GM18951 (cell line): ENCODE measurements around the gene MOGAT2.

Experiments
- POLR2A ChIP-seq: IDR thresholded peaks from 4 replicates; pipeline ENCODE4 v1.6.1; 2011; ENCODE audit warnings: mild to moderate bottlenecking; ENCODE audit not compliant: insufficient read length, insufficient read depth; ENCODE audit errors: extremely low read depth
- in situ Hi-C: fragments of 300-500 bp; cut with MboI; formaldehyde crosslinking; loops from one replicate; pipeline ENCODE4 v1.12.0; 2022; ENCODE audit warnings: low sequenced_read_pairs, mixed read lengths, inconsistent platforms; ENCODE audit not compliant: unreplicated experiment

The MOGAT2 gene

DNA sequence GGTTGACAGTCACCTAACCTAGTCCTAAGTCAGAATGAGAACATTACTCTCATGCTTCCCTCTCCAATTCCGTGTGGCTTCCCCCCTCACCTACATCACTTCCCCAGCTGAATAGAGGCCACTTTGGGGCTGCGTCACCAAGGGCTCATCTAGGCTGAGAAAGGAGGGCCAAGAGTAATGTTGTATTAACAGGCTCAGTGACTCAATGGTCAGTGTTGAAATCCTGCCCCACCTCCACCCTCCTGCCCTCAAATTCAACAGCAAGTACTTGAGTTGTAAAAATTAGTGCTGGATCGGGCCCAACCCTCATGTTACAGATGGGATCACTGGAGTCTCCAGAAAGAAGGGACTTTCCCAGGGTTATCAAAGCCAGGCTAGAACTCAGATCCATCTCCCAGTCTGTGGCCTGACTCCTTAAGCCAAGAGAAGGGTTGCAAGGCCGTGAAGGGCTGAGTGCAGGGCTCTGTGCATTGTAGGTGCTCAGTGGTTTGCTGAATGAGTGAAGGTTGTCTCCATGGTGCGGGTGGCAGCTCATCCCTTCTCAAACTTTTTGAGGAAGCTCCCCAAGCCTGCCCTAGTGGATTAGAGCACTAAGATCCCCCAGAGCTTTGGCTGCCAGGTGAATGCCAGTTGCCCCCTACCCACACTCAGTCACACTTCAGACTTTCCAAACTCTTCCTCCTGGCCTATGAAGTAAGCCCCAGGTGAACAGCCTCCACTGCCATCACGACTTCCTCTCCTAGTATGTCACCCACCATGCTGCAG lies 54.2 kb downstream of the MOGAT2 start:
- no peak for TF ChIP-seq POLR2A
- in situ Hi-C loops = no loop called here

DNA sequence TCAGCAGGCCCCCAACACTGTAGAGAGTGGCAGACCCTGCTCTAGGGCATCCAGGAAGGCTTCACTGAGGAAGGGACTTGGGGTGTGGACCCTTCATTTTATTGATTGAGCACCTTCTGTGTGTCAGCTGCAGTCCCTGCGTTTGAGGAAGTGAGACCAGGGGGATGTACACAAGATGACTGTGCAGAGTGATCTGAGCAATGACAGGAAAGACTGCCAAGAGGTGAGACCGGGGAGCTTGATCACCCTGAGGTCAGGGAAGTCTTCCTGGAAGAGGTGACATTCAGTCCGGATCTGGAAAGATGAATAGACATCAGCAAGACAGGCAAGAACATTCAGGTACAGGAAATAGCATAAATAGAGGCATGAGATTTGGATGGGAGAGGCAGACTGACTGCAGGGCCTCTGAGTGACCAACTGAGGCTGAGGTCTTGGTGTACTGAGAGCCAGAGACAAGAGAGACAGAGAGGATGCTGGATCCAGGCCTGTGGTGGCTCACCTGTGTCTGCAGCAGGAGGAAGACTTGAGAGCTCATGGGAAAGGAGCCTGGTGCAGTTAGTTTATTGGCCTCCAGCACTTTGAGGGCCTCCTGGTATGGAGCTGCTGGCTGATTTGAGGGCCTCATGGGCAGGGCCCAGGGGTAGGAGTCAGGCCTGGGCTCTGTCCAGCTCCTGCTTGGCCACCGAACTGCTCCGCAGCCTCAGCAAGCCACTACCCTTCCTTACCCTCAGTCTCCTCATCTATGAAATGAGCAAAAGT lies 56.1 kb downstream of the MOGAT2 start:
- no peak for TF ChIP-seq POLR2A
- in situ Hi-C loops = no loop called here

DNA sequence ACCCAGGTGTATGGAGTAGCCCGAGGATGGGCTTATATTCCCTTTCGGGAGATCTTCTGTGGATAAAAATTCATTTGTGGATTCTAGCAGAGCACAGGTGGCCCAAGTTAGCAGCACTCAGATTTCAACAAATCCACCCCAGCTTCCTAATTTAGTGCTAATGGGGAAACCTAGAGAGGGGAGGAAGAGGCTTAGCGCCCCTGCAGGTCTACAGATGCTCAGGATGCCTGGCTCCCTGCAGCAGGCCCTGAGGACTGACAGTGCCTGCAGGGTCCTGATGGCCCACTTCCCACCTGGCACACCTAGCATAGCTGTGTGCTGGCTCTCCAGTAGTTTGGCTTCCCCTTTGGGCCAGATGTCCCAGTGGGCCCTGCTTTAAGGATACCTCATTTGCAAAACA lies 57.4 kb downstream of the MOGAT2 start:
- no peak for TF ChIP-seq POLR2A
- in situ Hi-C loops = no loop called here

DNA sequence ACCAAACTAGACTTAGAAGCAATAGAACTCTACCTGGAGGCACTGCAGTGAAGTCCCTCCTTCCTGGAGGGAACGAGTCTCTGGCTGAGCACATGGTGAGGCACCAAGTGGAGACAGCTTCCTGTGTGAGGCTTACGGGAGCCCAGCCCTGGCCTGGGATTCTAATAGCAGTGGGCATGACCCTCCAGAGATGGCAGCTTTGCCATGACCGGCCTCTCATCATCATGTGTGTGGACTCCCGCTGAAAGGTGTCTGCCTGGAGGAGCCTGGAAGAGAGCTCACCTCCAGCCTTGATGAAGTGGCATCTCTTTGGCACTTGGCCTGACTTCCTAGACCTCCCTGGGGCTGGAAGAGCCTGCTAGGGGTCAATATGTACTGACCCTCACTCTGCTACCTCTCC lies 58.9 kb downstream of the MOGAT2 start:
- in situ Hi-C loops = no loop called here
- TF ChIP-seq POLR2A = no peak

- in situ Hi-C loops = no loop called here
- TF ChIP-seq POLR2A = no peak
These were observed 59.9 kb downstream of the MOGAT2 start for GRCh38 chr11:75777461-75778110.

DNA sequence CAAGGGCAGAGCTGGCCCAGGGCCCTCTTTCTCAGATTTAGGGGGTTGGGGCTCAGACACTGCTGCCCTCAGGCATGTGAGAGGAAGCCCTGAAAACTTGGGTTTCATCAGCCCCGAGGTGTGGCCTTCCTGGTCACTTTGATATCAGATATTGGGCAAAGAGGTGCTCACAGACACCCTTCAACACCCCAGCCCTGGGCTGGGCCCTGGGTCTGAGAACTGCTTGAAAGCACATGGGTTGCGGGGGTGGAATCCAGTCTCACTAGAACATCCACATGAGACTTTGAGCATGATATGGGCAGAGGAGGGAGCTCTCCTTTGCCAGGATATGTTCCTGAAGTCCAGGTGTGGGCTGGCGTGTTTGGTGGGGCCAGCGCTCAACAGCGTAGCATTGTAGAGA lies 61.3 kb downstream of the MOGAT2 start:
- in situ Hi-C loops = no loop called here

DNA sequence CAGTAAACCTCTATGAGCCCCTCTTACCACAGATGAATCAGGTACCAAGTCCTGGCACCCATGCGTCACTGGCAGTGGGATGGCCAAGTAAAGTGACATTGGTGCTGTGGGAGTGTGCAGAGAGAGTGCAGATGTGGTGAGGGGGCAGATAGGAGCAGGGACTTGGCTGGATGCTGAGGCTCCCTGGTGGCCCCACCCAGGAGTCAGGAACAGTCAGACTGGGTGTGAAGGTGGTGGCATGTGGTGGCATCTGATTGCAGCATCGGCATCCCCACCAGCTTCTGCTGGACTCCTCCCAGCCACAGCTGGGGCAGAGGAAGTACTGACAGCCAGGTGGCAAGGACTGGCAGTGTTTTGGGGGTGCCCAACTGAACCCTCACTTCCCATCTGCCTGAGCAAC lies 62.3 kb downstream of the MOGAT2 start:
- in situ Hi-C loops = no loop called here
- no peak for TF ChIP-seq POLR2A

More for the DNA sequence above, 61.3 kb downstream of the MOGAT2 start:
- TF ChIP-seq POLR2A = no peak

DNA sequence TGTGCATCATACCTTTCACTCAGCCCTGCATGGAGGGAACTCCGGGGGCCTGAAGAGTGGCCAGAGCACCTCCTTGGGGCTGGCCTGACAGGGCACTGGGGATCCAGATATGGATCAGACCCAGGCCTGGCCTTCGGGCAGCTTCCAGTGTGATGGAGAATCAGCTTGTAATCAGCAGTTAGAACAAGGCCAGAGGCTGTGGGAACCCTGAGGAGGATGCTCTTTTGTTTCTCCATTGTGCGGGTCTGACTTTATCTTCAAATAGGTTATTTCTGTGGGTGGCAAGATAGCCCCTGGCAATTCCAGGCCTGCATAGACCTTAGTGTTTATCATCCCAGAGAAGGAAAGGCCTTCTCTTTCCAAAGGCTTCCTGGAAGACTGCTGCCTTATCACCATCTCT lies 63.2 kb downstream of the MOGAT2 start:
- in situ Hi-C loops = no loop called here
- TF ChIP-seq POLR2A = no peak

DNA sequence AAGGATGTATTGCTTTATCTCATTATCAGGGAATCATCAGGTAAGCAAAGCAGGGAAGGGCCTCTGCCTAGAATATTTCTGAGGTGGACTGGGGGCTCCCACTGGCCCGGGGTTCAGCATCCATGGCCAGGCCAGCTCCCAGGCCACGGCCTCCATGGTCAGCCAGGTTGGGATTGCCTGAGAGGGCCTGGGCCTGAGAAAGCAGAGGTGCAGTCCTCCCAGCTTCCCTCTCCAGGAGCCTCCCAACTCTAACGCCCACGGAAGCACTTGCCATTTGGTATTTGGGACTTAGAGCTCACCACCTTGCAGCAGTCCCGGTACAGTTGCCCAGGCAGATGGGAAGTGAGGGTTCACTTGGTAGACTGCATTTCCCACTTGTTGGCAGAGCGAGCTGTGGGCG lies 63.7 kb downstream of the MOGAT2 start:
- no peak for TF ChIP-seq POLR2A
- in situ Hi-C loops = no loop called here

DNA sequence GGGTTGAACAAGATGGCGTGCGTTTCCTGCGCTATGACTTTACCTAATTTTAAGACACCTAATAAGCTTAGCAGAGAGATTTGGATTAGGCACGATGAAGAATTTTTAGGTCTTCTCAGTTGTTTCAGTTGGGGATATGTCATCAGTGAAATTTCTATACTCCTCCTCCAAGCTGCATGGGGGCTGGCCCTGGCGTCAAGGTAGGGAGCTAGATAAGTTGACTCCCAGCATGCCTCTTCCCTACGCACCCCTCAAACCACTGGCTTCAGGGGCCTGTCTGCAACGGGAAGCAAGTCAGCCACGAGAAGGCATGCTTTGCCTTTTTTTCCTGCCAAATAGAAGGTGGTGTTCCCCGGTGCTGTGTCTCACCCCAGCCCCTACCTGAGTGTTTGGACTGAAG lies 64.2 kb downstream of the MOGAT2 start:
- in situ Hi-C loops = no loop called here

More for the DNA sequence above, 64.2 kb downstream of the MOGAT2 start:
- no peak for TF ChIP-seq POLR2A
